ENCODE measurements around the gene RALGPS1. TPM values are rescaled to one million over a fixed set of nuclear protein-coding genes. Genes with fewer than 3 reads are reported as not detected.

The RALGPS1 gene
- total RNA-seq, 4 donors from 2014 or later: 3.3 to 9.8 (median 6.7) TPM

DNA sequence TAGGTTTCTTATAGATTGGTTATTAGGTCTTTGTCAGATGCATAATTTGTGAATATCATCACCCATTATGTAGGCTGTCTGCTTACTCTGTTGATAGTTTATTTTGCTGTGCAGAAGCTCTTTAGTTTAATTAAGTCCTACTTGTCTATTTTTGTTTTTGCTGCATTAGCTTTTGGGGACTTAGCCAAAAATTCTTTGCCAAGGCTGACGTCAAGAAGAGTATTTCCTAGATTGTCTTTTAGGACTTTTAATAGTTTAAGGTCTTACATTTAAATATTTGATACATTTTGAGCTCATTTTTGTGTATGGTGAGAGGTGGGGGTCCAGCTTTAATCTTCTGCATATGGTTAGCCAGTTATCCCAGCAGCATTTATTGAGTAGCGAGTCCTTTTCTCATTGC is 232.7 kb downstream of the RALGPS1 start:
- Histone ChIP-seq H3K27ac (no peak overlapping the region), H3K4me1 (peaks cover 0 to 7% (median 0%) of the 10 kb centered on the region in 4 donors), H3K27me3 (no peaks in the 10 kb centered on the region), H3K9me3 (no peaks in the 10 kb centered on the region), H3K4me3 (no peak overlapping the region), H3K36me3 (no peaks in the 10 kb centered on the region)
- TF ChIP-seq, protein P1, sequence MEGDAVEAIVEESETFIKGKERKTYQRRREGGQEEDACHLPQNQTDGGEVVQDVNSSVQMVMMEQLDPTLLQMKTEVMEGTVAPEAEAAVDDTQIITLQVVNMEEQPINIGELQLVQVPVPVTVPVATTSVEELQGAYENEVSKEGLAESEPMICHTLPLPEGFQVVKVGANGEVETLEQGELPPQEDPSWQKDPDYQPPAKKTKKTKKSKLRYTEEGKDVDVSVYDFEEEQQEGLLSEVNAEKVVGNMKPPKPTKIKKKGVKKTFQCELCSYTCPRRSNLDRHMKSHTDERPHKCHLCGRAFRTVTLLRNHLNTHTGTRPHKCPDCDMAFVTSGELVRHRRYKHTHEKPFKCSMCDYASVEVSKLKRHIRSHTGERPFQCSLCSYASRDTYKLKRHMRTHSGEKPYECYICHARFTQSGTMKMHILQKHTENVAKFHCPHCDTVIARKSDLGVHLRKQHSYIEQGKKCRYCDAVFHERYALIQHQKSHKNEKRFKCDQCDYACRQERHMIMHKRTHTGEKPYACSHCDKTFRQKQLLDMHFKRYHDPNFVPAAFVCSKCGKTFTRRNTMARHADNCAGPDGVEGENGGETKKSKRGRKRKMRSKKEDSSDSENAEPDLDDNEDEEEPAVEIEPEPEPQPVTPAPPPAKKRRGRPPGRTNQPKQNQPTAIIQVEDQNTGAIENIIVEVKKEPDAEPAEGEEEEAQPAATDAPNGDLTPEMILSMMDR (IDR thresholded peaks at IDR 0.05): no peak
- TF ChIP-seq POLR2A (IDR thresholded peaks at IDR 0.05): no peak
- WGBS, 2 donors: 77 to 84% methylated on average over 2 of the region's 2 CpGs
- no peak for DNase-seq (ENCODE audit: low spot score in 2 of 2)

DNA sequence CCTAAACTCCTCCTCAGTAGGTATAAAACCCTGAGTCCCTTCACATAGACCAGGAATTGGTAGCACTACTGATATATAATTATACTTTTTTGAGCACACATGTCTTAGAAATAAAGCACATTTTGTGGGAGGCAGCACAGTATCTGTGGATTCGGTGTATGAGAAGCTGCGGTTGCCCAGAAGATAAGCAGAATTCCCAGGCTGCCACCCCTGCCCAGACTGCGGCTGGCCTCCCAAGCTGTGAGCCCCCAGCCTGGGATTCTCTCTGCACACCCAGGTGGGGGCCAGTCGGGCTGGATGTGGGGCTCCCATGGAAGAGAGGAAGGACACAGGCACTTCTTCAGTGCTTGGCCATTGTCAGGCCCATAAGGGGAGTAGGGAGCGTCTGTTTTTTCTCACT is 233.4 kb downstream of the RALGPS1 start:
- WGBS, 2 donors: 87 to 94% methylated on average over 5 of the region's 5 CpGs
- no peak for DNase-seq (ENCODE audit: low spot score in 2 of 2)
- Histone ChIP-seq H3K9me3 (no peaks in the 10 kb centered on the region), H3K27ac (no peak overlapping the region), H3K4me3 (no peak overlapping the region), H3K27me3 (no peaks in the 10 kb centered on the region), H3K36me3 (no peaks in the 10 kb centered on the region), H3K4me1 (peaks cover 0 to 5% (median 0%) of the 10 kb centered on the region in 4 donors)
- TF ChIP-seq POLR2A (IDR thresholded peaks at IDR 0.05) (no peak), EP300 (IDR thresholded peaks at IDR 0.05) (no peak)
- TF ChIP-seq, protein P1 (IDR thresholded peaks at IDR 0.05): no peak

DNA sequence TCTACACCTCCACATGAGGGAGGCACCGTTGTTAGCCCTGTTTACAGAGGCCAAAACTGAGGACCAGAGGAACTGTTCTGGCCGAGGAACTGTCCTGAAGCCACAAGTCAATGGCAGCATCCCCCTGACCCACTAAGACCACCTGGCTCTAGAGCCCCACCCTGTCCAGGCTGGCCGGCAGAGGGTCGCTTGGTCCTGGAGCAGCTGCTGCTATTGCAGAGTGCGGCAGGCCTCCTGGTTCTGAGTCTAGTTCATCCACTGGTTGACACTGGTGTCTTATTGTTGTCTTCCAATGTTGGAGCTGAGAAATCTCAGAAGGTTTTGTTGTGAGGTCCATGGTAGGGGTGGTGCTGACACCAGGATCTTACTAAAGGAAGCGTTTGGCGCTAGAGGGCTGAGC is 234.4 kb downstream of the RALGPS1 start:
- peaks cover 0 to 6% (median 2%) of the 10 kb centered on the region in 4 donors for H3K4me1 ChIP-seq
- H3K27ac ChIP-seq: no peak overlapping the region
- DNase-seq (ENCODE audit: low spot score in 2 of 2): no peak
- TF ChIP-seq EP300 (IDR thresholded peaks at IDR 0.05) (no peak), POLR2A (IDR thresholded peaks at IDR 0.05) (no peak)
- TF ChIP-seq, protein P1 (IDR thresholded peaks at IDR 0.05): no peak
- H3K4me3 ChIP-seq: no peak overlapping the region
- H3K9me3 ChIP-seq: no peaks in the 10 kb centered on the region
- H3K36me3 ChIP-seq: no peaks in the 10 kb centered on the region
- 98% methylated on average over 7 of the region's 7 CpGs for WGBS, 2 donors
- no peaks in the 10 kb centered on the region for H3K27me3 ChIP-seq

DNA sequence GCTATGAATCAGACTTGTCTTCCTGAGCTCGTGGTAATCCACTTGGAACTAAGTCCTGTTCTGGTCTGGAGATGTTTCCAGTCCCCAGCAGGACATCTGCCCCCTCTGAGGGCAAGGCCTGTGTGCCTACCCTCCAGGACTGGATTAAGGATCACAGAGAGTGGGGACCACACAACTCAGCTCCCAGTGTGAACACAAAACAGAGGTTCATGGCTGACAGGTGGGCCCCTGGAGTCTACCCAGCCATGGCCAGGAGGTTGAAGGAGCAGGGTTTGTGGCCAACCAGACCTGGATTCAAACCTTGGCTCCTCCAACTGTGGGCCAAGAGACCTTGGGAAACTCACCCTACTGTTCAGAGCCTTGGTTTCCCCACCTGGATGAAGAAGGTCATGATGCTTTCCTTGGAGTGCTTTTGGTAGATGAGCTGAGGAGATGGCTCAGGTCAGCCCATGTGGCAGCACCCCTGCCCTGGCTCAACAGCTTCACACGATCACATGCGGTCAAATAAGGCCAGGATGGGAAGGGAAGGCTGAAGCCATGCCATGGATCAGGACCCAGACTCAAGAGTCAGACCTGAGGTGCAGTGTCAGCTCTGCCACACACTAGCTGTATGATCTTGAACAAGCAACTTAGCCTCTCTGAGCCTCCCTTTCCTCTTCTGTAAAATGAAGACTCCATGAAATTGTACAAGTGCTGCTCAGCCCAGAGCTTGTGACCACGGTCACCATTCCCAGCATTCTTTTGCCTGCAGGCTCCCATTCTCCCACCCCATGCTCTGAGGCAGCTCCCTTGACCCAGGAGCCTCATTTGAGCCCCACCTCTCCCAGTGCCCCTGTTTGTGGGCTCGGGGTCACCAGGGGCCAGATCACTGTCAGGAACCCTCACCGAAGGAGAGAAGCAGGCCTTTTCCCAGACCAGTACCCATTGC is 235.1 kb downstream of the RALGPS1 start:
- H3K27ac ChIP-seq: no peak overlapping the region
- H3K9me3 ChIP-seq: no peaks in the 10 kb centered on the region
- no peak for DNase-seq (ENCODE audit: low spot score in 2 of 2)
- no peaks in the 10 kb centered on the region for H3K36me3 ChIP-seq
- 84 to 96% methylated on average over 4 to 5 of the region's 6 CpGs for WGBS, 2 donors
- no peaks in the 10 kb centered on the region for H3K27me3 ChIP-seq
- H3K4me3 ChIP-seq: no peak overlapping the region
- H3K4me1 ChIP-seq: peaks cover 0 to 13% (median 7%) of the 10 kb centered on the region in 4 donors
- TF ChIP-seq, protein P1 (IDR thresholded peaks at IDR 0.05): no peak
- TF ChIP-seq EP300 (IDR thresholded peaks at IDR 0.05): no peak
- TF ChIP-seq POLR2A (IDR thresholded peaks at IDR 0.05): no peak

DNA sequence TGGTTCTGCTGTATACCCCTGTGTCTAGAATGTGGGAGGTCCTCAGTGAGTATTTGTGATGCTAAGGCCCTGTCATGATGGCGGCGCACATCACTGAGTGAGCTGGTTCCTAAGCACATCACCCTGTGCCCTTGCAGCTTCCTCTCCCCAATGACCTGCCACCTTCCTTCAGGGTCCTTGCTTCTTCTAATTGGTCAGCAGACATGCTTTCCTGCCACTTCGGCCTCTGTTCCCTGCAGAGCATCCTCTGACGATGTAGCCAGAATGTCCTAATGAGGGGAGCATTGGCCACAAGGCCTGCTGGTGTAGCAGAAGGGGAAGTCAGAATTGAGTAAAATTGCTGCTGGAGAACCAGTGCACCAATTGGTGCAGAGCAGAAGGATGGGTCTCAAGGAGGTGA is 238.9 kb downstream of the RALGPS1 start:
- Histone ChIP-seq H3K9me3 (no peaks in the 10 kb centered on the region), H3K4me3 (no peak overlapping the region), H3K4me1 (peaks cover 0 to 22% (median 13%) of the 10 kb centered on the region in 4 donors), H3K27me3 (no peaks in the 10 kb centered on the region), H3K36me3 (no peaks in the 10 kb centered on the region), H3K27ac (peak overlapping the region in 1 of 4 donors; percentile 21)
- no peak for DNase-seq (ENCODE audit: low spot score in 2 of 2)
- TF ChIP-seq POLR2A (IDR thresholded peaks at IDR 0.05) (no peak), EP300 (IDR thresholded peaks at IDR 0.05) (no peak)
- TF ChIP-seq, protein P1 (IDR thresholded peaks at IDR 0.05): no peak
- WGBS, 2 donors: 87 to 91% methylated on average over 4 of the region's 4 CpGs

Measured in tibial nerve (tissue), 4 donors.